Esophagus muscularis mucosa (tissue), 4 donors: ENCODE measurements around the gene SKIL. TPM values are rescaled to one million over a fixed set of nuclear protein-coding genes. Genes with fewer than 3 reads are reported as not detected.

ENCODE experiments used
- DNase-seq: peaks from one replicate; pipeline ENCODE4 v3.0.0-alpha.2; 2017; ENCODE audit errors: extremely low spot score
- H3K27ac ChIP-seq, 4 donors: fragments of 200-600 bp; sonication (generic); replicated peaks in 1 of 4; 1 replicate in 3 of 4; 2 replicates in 1 of 4; pipeline ENCODE4 v1.5.1; 2016 to 2019; ENCODE audit warnings: mild to moderate bottlenecking in 1 of 4
- H3K27me3 ChIP-seq, 4 donors: fragments of 200-600 bp; sonication (generic); one replicate each; pipeline versions ENCODE4 v1.5.1 to v1.6.0; 2016 to 2019
- H3K36me3 ChIP-seq, 4 donors: fragments of 200-600 bp; sonication (generic); one replicate each; pipeline ENCODE4 v1.5.1; 2016 to 2019
- H3K4me1 ChIP-seq, 4 donors: fragments of 200-600 bp; sonication (generic); one replicate each; pipeline ENCODE4 v1.5.1; 2016 to 2019
- H3K4me3 ChIP-seq, 4 donors: fragments of 200-600 bp; sonication (generic); 1 replicate in 2 of 4; 2 replicates in 2 of 4; pipeline ENCODE4 v1.5.1; 2016 to 2019; ENCODE audit warnings: mild to moderate bottlenecking in 4 of 4, moderate library complexity in 1 of 4
- H3K9me3 ChIP-seq, 4 donors: fragments of 200-600 bp; sonication (generic); 1 replicate in 3 of 4; 2 replicates in 1 of 4; pipeline ENCODE4 v1.5.1; 2016 to 2019
- CTCF ChIP-seq, 3 experiments: fragments of 200-600 bp in 2 of 3; fragments of 450-650 bp in 1 of 3; sonication (generic) in 2 of 3; IDR thresholded peaks; one replicate each; pipeline ENCODE4 v1.5.1; 2017 to 2019; ENCODE audit warnings: antibody characterized with exemption in 3 of 3, mild to moderate bottlenecking in 2 of 3, moderate library complexity in 1 of 3
- EP300 ChIP-seq: sonication (generic); formaldehyde crosslinking; IDR thresholded peaks from one replicate; pipeline ENCODE4 v1.6.1; 2017; ENCODE audit warnings: antibody characterized with exemption
- POLR2A ChIP-seq: fragments of 450-650 bp; IDR thresholded peaks from one replicate; pipeline ENCODE4 v1.6.1; 2017; ENCODE audit warnings: antibody characterized with exemption, moderate library complexity, mild to moderate bottlenecking, low read depth
- POLR2AphosphoS5 ChIP-seq, 2 donors: sonication (generic); formaldehyde crosslinking; IDR thresholded peaks; one replicate each; pipeline ENCODE4 v1.6.1; 2017; ENCODE audit warnings: antibody characterized with exemption in 2 of 2
- WGBS: methylation state at CpG from one replicate; pipeline ENCODE4 v1.1.5; 2018; 5-methylcytosine and 5-hydroxymethylcytosine counted together
- intact Hi-C: fragments of 100-400 bp; cut with DNase I; formaldehyde crosslinking; loops from one replicate; pipeline ENCODE4 v1.15.1; 2023
- total RNA-seq, 4 donors: library from RNA; depleted of rRNA; stranded (reverse); fragments of >200 nt; gene quantifications; one replicate each; pipeline versions ENCODE4 v1.1.0 to v1.2.1, GENCODE V29; 2016

SKIL gene
- total RNA-seq, 4 donors from 2014 or later = 34.7 to 54.4 (median 39.5) TPM

GRCh38 chr3:170355738-170356595 is 1.5 kb upstream of the SKIL start:
- H3K4me3 ChIP-seq = peak overlapping the region; percentile 77 to 96 (median 96)
- intact Hi-C loops = loop anchor here (5.0 kb wide), 2 partner anchors 44 to 134 kb away; partner anchors contain the start of gene PRKCI
- H3K27me3 ChIP-seq = no peaks in the 10 kb centered on the region
- peak overlapping the region; percentile 97 to 100 (median 98) for H3K27ac ChIP-seq
- H3K4me1 ChIP-seq = peaks cover 20 to 42% (median 39%) of the 10 kb centered on the region in 4 donors
- WGBS = 4% methylated on average over 22 of the region's 22 CpGs
- H3K36me3 ChIP-seq = peaks cover 0 to 16% (median 4%) of the 10 kb centered on the region in 4 donors
- no peaks in the 10 kb centered on the region for H3K9me3 ChIP-seq
- no peak for DNase-seq
- TF ChIP-seq CTCF (IDR thresholded peaks at IDR 0.05) (no peak), POLR2AphosphoS5 (IDR thresholded peaks at IDR 0.05) (peak in 1 of 2 donors; percentile 5)

DNA sequence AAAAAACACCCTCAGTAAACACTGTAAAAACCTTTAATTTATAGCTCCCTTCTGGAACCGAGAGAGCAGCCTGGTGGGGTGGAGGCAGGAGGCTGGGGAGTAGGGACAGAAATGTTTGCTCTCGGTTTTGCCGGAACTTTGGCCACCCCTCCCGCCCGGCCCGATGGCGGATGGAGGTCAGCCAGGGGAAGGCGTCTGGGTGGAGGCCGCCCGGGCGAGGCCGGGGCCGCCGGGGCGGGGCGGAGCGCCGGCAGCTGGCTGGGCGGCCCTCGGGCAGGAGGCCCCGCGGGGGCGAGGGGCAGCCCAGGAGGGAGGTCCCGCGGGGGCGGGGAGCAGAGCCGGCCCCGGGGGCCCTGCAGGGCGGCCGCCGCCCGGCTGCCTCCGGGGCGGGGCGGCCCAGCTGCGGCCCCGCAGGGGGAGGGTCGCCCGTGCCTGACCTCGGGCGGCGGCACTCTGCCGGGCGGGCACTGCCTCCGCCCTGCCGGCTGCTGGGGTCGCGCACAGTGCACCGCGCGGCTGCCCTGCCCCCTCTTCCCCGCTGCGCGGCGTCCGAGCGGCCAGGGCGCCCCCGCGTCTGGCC is 829 bp upstream of the SKIL start:
- Histone ChIP-seq H3K27me3 (no peaks in the 10 kb centered on the region), H3K9me3 (no peaks in the 10 kb centered on the region), H3K27ac (peak overlapping the region; percentile 97 to 100 (median 98)), H3K4me3 (peak overlapping the region; percentile 77 to 96 (median 96)), H3K4me1 (peaks cover 22 to 49% (median 46%) of the 10 kb centered on the region in 4 donors), H3K36me3 (peaks cover 0 to 19% (median 4%) of the 10 kb centered on the region in 4 donors)
- intact Hi-C loops = loop anchor here (5.0 kb wide), 2 partner anchors 44 to 134 kb away; partner anchors contain the start of gene PRKCI
- DNase-seq = peak; percentile 95
- 4% methylated on average over 8 of the region's 60 CpGs for WGBS
- peak in 1 of 2 donors; percentile 74 for TF ChIP-seq POLR2AphosphoS5 (IDR thresholded peaks at IDR 0.05)
- no peak for TF ChIP-seq POLR2A
- no peak for TF ChIP-seq EP300

- peak; percentile 97 for DNase-seq
- Histone ChIP-seq H3K4me3 (peak overlapping the region; percentile 77 to 96 (median 96)), H3K9me3 (no peaks in the 10 kb centered on the region), H3K27ac (peak overlapping the region; percentile 97 to 100 (median 98)), H3K36me3 (peaks cover 0 to 23% (median 4%) of the 10 kb centered on the region in 4 donors), H3K4me1 (peaks cover 23 to 63% (median 60%) of the 10 kb centered on the region in 4 donors), H3K27me3 (no peaks in the 10 kb centered on the region)
- TF ChIP-seq POLR2AphosphoS5 (IDR thresholded peaks at IDR 0.05) (no peak), EP300 (no peak), CTCF (IDR thresholded peaks at IDR 0.05) (peak in 1 of 3 experiments; percentile 21), POLR2A (no peak)
- intact Hi-C loops = loop anchor here (5.0 kb wide), 2 partner anchors 46 to 136 kb away; partner anchors contain the start of gene PRKCI
- WGBS = 20% methylated on average over 8 of the region's 44 CpGs
Measured at GRCh38 chr3:170358042-170359010, 811 bp downstream of the SKIL start.

DNA sequence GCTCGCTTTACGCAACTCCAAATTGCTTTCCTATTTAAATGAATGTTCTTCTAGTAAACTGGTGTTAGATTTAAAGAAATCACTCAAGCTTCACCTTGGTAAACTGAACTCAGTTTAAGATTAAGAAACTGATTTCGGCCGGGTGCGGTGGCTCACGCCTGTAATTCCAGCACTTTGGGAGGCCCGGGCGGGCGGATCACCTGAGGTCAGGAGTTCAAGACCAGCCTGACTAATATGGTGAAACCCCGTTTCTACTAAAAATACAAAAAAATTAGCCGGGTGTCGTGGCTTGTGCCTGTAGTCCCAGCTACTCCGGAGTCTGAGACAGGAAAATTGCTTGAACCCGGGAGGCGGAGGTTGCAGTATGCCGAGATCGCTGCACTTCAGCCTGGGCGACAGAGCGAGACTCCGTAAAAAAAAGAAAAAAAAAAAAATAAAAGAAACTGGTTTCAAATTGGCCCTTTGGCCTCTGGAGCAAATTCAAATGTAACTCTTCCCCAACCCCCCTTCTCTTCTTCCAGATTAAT is 1.7 kb downstream of the SKIL start:
- no peaks in the 10 kb centered on the region for H3K9me3 ChIP-seq
- H3K4me3 ChIP-seq = peak overlapping the region; percentile 77 to 96 (median 96)
- WGBS = 80% methylated on average over 20 of the region's 20 CpGs
- peak overlapping the region in 3 of 4 donors; percentile 98 to 100 (median 99) for H3K27ac ChIP-seq
- H3K27me3 ChIP-seq = no peaks in the 10 kb centered on the region
- intact Hi-C loops = loop anchor here (5.0 kb wide), 2 partner anchors 47 to 137 kb away; partner anchors contain the start of gene PRKCI
- peaks cover 26 to 69% (median 64%) of the 10 kb centered on the region in 4 donors for H3K4me1 ChIP-seq
- peaks cover 0 to 30% (median 8%) of the 10 kb centered on the region in 4 donors for H3K36me3 ChIP-seq
- TF ChIP-seq POLR2A = no peak
- no peak for TF ChIP-seq POLR2AphosphoS5 (IDR thresholded peaks at IDR 0.05)
- TF ChIP-seq CTCF (IDR thresholded peaks at IDR 0.05) = no peak
- no peak for TF ChIP-seq EP300
- DNase-seq = no peak
